ENCODE measurements around the gene SMARCA2. TPM values are rescaled to one million over a fixed set of nuclear protein-coding genes. Genes with fewer than 3 reads are reported as not detected.
A peak's percentile ranks its signal among the peaks of the same experiment; 100 is the strongest.

The SMARCA2 gene
- total RNA-seq, 1 donor from 2014 or later = 84.9 TPM

DNA sequence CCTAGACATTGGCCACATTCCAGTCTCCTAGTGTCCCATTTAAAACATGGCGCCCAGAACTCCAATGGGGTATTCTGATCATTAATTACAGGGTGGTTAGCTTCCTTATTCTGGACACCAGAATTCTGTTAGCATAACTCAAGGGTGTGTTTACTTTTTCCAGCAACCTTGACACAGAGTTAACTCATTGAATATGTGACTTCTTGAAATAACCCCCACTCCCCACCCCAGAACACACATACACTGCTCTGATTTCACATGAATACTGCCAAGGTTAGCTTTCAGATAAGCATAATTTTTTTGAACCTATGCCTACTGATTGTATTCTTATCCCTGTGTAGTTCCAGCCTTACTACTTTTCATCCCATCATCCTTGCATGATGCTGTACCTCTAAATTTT is 151.1 kb downstream of the SMARCA2 start:
- DNase-seq (ENCODE audit: low read depth in 2 of 2) = no peak

DNA sequence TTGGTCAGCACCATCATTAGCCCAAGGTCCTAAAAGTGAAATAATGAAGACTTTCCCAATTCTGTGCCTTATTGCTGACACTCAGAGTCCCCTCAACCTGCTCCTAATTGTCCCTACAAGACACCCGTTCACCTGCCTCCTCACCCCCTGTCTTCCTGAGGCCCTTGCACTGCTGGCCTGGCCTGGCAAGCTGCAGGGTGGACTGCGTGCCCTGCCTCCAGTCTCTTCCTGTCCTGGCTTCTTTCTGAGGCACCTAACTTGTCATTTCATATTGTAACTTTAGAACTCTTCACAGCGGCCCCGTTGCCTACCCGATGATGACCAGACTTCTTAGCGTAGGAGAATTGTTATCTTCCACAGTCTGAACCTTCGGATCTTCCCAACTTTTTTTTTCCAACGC is 153.9 kb downstream of the SMARCA2 start:
- no peak for DNase-seq (ENCODE audit: low read depth in 2 of 2)

DNA sequence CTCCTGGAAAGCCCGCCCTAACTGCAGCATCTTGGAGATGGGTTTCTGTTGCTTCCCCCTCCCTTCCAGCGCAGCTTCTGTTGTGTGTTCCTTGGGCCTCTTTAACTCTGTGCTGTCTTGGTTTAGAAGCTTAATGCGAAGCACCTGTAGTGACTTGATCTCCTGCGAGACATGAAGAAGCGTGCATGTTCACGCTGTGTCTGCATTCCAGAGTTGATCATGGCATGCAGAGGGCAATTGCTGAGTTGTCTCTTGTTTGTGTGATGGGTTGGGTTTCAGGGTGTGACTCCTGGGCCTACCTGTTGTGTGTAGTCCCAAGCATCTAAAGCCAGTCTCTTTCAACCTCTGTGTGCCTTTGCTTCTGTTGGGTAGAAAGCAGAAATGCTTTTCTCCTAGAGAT is 155.6 kb downstream of the SMARCA2 start:
- DNase-seq (ENCODE audit: low read depth in 2 of 2) = no peak

DNA sequence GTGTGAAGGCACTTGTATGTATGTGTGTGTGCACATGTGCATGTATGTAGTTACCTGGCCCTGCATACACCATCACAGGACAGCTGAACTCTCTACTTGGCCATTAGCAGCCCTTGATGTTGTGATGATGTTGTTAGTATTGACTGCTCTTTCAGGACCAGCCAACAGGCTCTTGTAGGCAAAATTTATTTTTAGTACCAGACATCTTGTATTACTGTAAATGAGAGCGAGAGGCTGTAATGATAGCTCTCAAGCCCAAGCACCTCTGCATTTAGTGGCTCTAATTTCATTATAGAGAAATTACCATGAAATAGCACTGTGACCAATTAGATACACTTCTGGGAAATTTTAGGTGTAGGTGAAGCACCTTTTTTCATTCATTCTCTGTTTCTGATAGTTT is 158.0 kb downstream of the SMARCA2 start:
- DNase-seq (ENCODE audit: low read depth in 2 of 2) = no peak

DNA sequence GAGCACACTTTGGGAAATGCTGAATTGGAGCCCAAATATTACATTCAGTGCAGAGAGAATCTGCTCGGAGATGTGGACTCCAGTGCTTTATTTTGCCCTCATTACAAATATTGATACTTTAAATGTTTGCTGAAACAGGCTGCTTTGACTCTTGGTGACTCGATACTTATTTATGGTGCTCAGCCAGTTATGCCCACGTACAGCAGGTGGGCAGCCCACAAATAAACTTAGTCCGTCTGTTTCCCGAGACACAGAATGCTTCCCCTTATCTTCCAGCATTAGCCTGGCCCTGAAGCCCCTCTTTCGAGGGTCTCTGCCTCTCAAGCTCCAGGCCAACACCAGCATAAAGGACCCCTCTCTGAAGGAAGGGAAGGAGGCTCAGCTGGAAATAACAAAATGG is 158.7 kb downstream of the SMARCA2 start:
- no peak for DNase-seq (ENCODE audit: low read depth in 2 of 2)

DNA sequence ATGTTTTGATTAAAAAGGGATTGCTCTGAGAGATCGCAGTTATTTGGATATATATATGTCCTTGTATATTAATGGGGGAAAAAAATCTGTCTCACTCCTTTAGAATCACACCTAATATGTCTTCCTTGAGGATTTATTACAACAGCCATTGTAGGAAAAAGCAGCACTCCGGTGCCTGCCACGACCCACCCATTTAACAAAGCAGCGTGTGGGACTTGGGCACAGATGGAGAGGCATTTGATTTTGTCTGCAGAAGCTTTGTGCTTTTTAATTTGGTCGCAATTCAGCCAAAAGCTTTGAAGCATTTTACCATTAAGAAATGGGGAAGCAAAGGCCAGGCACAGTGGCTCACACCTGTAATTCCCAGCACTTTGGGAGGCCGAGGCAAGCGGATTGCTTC is 159.2 kb downstream of the SMARCA2 start:
- DNase-seq (ENCODE audit: low read depth in 2 of 2) = no peak

DNA sequence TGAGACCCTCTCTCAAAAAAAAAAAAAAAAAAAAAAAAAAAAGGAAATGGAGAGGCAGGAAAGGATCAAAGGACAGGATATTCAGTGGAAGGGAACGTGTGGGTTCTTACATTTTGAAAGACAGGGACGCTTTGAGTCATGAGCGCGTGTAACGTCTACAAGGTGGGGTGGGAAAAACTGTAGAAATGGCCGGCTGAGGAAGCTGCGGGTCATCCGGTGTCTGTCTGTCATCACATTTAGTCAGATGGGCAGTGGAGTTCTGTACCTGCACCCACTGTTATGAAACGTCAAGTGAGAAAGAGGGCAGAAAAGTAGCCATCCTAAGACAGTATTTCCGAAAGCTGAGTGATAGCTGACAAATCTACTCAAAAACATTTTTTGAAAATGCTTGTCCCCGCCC is 159.8 kb downstream of the SMARCA2 start:
- peak in 1 of 2 donors; percentile 59 for DNase-seq (ENCODE audit: low read depth in 2 of 2)

DNA sequence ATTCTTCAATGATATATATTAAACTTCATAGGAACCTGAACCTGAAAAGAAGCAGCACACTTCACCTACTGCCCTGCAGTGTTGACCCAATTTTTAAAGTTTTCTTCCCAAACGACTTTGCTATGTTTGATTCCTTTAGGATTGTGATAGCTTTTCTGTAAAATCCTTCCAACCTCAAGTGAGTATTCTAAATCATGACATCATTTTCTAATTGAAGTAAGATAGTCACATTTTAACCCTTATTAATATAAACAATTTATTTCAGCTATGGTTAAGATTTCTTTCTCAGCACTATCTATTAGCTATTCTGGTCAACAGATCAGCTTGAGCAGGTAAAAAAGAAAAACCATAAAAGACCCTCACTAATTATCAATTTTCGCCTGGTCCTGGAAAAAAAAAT is 162.0 kb downstream of the SMARCA2 start:
- no peak for DNase-seq (ENCODE audit: low read depth in 2 of 2)

DNA sequence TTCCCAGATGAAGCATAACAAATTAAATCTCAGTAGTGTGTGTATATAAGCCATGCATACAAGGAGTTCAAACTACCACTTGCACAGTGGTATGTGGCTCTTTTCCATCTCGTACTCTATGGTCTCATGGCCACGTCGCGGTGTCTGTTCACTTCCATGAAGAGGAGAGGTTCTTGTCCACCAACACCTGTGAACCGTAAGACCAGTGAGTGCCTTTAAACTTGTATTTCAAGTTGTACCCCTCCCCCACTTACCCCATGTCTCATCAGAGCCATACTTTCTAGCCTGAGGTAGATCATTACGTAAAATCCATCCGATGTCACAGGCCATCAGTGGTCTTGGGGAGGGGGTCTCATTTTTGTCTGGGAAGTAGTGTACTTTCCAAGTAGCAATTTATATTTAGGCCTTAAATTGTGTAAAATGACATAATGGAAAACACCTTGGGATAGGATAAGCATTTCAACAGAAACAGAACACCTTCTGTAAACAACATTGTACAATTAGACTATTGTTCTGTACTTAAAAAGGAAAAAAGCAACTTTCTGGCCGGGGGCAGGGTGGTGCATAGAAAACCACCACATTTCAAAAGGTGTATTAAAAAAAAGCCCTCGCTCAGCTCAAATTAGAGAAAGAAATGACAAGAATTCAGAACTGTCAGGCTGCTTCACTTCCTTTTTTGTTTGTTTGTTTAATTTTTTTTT is 163.0 kb downstream of the SMARCA2 start:
- no peak for DNase-seq (ENCODE audit: low read depth in 2 of 2)

DNA sequence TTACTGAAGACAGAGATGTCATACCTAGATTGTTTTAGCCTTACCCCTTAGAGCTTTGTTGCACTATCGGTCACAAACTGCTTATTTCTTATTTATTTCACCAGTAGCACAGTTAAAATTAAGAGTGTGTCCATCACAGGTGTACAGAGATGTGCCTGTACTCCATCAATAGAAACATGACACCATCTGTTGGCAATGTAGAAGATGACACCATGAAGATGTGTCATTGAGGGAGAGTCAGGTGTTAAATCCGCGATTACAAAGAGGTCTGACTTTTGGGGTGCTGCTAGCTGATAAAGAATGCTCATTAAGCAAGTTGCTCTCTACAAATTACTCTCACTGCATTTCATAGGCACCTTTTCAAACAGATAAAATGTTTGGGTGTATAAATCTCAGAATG is 164.4 kb downstream of the SMARCA2 start:
- DNase-seq (ENCODE audit: low read depth in 2 of 2) = peak in 1 of 2 donors; percentile 50

DNA sequence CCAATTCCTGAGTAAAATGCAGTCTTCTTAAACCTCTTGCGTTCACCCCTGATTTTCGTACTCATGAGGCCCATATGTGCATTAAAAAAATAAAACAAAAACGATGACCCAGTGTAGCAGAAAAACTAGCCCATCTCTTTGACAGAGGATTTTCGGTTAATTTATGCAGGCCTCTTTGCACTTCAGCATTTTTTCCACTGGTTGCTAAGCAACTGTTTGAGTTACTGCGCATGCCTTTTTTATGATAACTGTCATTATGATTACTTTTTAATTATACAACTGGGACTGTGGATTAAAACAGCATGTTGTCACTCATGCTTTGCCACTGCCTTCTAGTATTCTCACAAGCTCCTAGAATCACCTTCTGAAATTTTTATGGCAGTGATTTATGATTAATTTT is 165.0 kb downstream of the SMARCA2 start:
- peak in 1 of 2 donors; percentile 10 for DNase-seq (ENCODE audit: low read depth in 2 of 2)

DNA sequence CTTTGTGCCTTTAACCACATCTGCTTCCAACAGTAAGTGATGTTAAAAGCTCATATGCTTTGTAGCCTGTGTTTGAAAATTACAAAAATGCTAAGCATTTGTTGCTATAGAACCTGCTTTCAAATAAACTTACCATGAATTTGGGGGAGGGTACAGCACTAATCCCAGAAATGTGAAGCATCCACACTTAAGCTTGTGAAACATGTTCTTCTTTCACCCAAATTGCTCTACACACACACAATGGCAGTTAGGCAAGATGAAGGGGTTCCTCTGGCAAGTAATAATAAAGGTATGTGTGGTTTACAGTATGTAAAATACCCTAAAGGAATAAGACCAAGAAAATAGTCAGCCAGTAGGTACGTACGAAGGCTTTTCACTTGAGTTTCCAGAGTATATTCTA is 165.6 kb downstream of the SMARCA2 start:
- DNase-seq (ENCODE audit: low read depth in 2 of 2) = no peak

DNA sequence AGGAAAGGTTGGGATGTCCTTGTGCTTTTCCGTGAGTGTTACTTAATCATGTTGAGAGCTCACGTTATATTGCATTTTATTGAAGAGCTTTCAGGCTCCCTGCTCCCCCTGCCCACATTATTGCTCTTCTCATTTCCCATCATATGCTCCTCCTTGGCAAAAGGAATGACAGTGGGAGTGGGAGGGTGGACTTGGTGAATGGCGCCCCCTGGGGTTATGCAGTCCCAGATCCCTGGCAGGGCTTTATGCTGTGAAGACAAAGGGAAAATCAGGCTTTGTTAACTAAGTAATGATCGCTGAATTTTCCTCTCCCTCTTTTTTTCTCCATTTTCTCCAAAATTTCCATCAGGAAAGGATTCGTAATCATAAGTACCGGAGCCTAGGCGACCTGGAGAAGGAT is 166.6 kb downstream of the SMARCA2 start:
- peak; percentile 52 to 69 for DNase-seq (ENCODE audit: low read depth in 2 of 2)

DNA sequence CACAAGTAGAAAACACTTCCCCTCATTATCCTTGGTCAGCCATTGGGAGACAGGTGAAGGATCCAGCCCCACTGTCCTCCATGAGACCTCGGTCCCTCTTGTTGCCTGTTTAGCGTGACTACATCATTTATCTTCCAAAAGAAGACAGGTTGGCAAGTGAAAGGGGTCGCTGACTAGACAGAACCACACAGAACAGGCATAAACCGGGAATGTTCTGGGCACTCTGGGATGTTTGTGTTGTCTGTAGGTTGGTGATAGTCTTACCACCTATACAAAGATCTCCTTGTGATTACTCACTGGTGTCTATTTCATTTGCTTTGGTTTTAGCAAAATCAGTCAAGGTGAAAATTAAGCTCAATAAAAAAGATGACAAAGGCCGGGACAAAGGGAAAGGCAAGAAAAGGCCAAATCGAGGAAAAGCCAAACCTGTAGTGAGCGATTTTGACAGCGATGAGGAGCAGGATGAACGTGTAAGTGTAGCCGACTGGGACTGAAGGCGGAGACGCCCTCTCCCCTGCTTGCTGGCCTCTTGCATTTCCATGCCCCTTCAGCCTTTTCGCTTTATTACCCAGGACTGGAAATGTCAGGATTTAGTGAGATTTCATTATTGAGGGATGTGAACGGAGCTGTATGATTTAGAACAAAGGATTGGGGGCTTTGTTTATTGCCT is 175.9 kb downstream of the SMARCA2 start:
- no peak for DNase-seq (ENCODE audit: low read depth in 2 of 2)

DNA sequence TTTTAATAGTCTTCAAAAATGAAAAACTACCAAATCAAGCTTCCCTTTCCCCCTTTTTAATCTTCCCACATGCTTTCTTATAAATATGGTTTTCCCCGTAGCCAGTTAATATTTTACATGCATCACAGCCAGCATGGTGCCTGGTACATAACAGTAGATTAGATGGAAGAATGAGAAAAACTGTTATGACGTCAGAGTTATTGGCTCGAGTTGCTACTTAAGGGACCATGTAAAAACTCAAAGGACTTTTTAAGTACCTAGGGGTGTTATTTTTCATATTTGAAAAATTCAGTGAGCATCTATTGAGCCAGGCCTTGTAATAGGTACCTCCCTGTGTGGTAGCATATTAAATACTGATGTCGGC is 176.4 kb downstream of the SMARCA2 start:
- DNase-seq (ENCODE audit: low read depth in 2 of 2) = no peak

DNA sequence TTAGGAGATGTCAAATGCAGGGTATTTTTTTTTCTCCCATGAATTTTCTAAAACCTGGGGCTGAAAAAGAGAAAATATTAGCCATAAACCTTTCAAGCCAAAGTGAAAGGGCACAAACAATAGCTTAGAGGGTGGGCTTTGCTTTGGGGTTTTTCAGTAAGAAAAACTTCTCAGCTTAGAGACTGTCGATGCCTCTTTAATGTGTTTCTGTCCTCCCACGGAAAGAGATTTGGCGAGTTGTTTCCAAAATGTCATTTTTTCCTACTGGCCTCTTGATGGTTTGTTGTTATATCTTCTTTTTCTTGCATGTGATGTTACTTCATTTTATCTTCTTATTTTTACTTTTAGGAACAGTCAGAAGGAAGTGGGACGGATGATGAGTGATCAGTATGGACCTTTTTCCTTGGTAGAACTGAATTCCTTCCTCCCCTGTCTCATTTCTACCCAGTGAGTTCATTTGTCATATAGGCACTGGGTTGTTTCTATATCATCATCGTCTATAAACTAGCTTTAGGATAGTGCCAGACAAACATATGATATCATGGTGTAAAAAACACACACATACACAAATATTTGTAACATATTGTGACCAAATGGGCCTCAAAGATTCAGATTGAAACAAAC is 177.3 kb downstream of the SMARCA2 start:
- DNase-seq (ENCODE audit: low read depth in 2 of 2) = no peak

DNA sequence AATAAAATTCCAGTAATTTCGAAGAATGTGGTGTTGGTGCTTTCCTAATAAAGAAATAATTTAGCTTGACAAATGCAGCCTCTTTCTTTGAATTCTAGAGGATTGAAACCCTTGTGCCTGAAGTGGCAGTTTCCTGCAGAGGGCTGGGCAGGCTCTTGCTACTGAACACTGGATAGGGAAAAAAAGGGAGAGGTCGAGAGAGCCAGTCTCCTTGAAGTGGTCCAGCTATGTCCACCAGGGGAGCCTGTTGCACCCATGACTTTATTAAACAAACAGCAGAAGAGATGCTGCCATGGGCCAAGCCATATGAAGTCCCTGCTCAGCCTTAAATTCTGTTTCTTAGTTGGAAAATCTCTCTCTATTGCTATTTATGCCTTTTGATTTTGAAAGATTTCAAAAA is 178.4 kb downstream of the SMARCA2 start:
- no peak for DNase-seq (ENCODE audit: low read depth in 2 of 2)

DNA sequence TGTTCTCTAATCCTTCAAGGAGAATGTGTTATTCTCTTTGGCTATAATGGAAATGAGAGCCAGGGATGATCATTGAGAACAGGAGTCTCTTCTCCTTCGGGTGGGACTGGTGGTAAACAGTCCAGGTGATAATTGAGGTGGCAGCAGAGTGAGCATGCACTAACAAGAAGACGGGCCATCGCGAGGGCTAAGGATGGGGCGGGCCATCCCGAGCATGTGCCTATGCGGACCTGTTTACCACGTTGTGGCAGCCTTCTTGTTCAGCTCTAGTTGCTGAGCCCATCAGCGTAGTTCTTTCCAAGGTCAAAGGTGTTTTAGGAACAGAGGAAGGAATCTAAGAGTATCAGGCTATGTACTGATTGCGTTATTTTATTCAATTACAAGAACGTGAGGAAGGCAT is 180.1 kb downstream of the SMARCA2 start:
- no peak for DNase-seq (ENCODE audit: low read depth in 2 of 2)

DNA sequence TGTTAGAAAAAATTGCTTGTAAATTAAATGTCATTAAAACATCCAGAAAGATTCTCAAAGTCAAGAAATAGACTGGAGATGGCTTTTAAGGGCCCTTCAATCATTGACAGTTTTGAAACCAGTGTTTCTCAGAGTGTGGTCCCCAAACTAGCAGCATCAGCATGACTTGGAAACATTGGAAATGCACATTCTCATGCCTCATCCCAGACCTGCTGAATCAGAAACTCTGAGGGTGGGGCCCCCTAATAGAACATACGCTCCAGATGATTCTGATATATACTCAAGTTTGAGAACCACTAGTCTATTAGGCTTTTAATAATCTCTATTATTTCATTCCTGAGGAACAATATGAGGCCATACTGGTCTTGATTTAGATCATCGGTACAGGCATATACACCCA is 181.6 kb downstream of the SMARCA2 start:
- DNase-seq (ENCODE audit: low read depth in 2 of 2) = no peak

DNA sequence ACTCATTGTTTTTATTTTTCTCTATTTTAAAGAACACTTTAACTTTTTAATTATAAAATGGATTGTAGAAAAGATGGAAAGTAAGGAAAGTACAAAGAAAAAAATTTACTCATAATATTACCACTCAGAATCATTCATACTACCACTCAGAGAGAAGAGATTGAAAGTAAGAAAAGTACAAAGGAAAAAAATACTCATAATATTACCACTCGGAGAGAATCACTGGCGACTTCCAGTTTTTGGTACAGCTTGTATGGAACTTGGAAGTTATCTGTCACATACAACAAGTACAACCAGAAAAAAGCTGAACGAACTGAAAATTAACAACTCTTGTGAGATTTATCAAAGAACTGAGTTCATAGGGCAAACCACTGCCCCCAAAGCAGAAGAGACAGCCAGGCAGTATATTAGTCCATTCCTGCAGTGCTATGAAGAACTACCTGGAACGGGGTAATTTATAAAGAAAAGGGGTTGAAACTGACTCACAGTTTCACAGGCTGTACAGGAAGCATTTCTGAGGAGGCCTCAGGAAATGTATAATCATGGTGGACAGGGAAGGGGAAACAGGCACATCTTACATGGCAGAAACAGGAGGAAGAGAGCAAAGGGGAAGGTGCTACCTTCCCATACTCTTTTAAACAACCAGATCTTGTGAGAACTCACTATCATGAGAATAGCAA is 183.9 kb downstream of the SMARCA2 start:
- DNase-seq (ENCODE audit: low read depth in 2 of 2) = peak in 1 of 2 donors; percentile 59

DNA sequence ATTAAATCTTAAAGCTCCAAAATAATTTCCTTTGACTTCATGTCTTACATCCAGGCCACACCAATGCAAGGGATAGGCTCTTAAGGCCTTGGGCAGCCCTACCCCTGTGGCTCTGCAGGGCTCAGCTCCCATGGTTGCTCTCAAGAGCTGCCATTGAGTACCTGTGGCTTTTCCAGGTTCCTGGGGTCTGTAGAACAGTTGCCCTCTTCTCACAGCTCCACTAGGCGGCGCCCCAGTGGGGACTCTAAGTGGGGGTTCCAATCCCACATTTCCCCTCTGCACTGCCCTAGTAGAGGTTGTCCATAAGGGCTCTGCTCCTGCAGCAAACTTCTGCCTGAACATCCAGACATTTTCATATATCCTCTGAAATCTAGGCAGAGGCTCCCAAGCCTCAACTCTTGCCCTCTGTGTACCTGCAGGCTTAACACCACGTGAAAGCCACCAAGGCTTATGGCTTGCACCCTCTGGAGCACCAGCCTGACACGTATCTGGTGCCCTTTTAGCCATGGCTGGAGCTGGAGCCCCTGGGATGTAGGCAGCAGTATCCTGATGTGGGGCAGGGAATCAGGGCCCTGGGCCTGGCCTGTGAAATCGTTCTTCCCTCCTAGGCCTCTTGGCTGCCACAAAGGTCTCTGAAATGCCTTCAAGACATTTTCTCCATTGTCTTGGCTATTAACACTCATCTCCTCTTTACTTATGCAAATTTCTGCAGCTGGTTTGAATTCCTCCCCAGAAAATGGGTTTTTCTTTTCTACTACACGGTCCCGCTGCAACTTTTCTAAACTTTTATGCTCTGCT is 185.1 kb downstream of the SMARCA2 start:
- DNase-seq (ENCODE audit: low read depth in 2 of 2) = no peak

DNA sequence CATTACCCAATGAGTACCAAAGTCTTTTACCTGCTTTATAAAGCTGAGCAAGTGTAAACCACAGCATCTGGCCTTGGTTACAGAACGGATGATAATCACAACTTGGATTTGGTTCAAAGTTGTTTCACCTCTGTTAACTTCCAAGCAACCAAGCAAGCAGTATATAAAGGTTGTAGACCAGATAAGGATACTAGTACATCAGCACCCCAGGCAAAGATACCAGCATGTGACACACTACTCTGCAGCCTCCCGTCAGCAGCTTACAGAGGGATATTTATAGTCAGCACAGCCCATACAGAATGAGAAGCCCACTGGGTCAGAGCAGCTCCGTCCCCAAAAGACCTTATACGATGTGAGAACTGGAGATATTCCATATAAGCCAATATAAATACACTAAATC is 193.3 kb downstream of the SMARCA2 start:
- no peak for DNase-seq (ENCODE audit: low read depth in 2 of 2)
